ENCODE results near the gene MCRIP2. TPM values are rescaled to one million over a fixed set of nuclear protein-coding genes. Genes with fewer than 3 reads are reported as not detected.

MCRIP2 gene
- total RNA-seq, 2 donors from 2014 or later: 22.8 to 34.2 TPM

- Histone ChIP-seq H3K27me3 (ENCODE audit: control insufficient read depth, insufficient read depth, low read length, poor library complexity, severe bottlenecking) (no peaks in the 10 kb centered on the region), H3K4me3 (ENCODE audit: low read length) (no peak overlapping the region), H3K27ac (ENCODE audit: low read depth, low read length) (no peak overlapping the region), H3K9me3 (ENCODE audit: control insufficient read depth, low read length) (no peaks in the 10 kb centered on the region), H3K36me3 (ENCODE audit: control insufficient read depth, insufficient read depth, low read length) (peaks cover 21% of the 10 kb centered on the region), H3K9ac (ENCODE audit: extremely low read depth, low read length, poor library complexity, severe bottlenecking) (no peak overlapping the region), H3K4me1 (ENCODE audit: control insufficient read depth, insufficient read depth, low read length) (peaks cover 5% of the 10 kb centered on the region)
- no peak overlapping the region for H3K4me3 Mint-ChIP-seq
- no peak overlapping the region for H3K27ac Mint-ChIP-seq
- DNase-seq: no peak
- H3K36me3 Mint-ChIP-seq (ENCODE audit: low read depth): peaks cover 11% of the 10 kb centered on the region
- no peak for TF ChIP-seq CTCF (conservative IDR thresholded peaks at IDR 0.05)
- H3K9me3 Mint-ChIP-seq: no peaks in the 10 kb centered on the region
- H3K27me3 Mint-ChIP-seq (ENCODE audit: insufficient read depth): no peaks in the 10 kb centered on the region
- WGBS, 2 experiments (ENCODE audit: insufficient coverage in 1 of 2, insufficient read length in 1 of 2): 96 to 97% methylated on average over 18 to 21 of the region's 21 CpGs
- H3K4me1 Mint-ChIP-seq: peaks cover 12% of the 10 kb centered on the region
Observed at GRCh38 chr16:676565-676902, 34.9 kb downstream of the MCRIP2 start.

DNA sequence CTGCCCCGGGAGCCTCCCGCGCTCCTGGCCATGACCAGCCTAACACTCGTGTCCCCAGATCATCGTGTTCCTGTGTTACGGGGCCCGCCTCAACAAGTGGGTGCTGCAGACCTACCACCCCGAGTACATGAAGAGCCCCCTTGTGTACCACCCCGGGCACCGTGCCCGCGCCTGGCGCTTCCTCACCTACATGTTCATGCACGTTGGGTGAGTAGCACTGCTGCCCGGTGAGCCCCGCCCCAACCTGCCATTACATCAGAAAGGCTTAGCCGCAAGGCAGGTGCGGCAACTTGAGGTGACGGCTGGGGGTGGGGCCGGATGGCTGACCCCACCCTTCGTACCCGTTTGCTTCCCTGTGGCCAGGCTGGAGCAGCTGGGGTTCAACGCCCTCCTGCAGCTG is 35.3 kb downstream of the MCRIP2 start:
- H3K27me3 Mint-ChIP-seq (ENCODE audit: insufficient read depth): no peaks in the 10 kb centered on the region
- no peak for DNase-seq
- Histone ChIP-seq H3K4me1 (ENCODE audit: control insufficient read depth, insufficient read depth, low read length) (peaks cover 9% of the 10 kb centered on the region), H3K9me3 (ENCODE audit: control insufficient read depth, low read length) (no peaks in the 10 kb centered on the region), H3K4me3 (ENCODE audit: low read length) (no peak overlapping the region), H3K27ac (ENCODE audit: low read depth, low read length) (no peak overlapping the region), H3K36me3 (ENCODE audit: control insufficient read depth, insufficient read depth, low read length) (peaks cover 25% of the 10 kb centered on the region), H3K9ac (ENCODE audit: extremely low read depth, low read length, poor library complexity, severe bottlenecking) (no peak overlapping the region), H3K27me3 (ENCODE audit: control insufficient read depth, insufficient read depth, low read length, poor library complexity, severe bottlenecking) (no peaks in the 10 kb centered on the region)
- peaks cover 15% of the 10 kb centered on the region for H3K36me3 Mint-ChIP-seq (ENCODE audit: low read depth)
- H3K27ac Mint-ChIP-seq: no peak overlapping the region
- H3K4me3 Mint-ChIP-seq: no peak overlapping the region
- no peak for TF ChIP-seq CTCF (conservative IDR thresholded peaks at IDR 0.05)
- H3K4me1 Mint-ChIP-seq: peaks cover 15% of the 10 kb centered on the region
- H3K9me3 Mint-ChIP-seq: no peaks in the 10 kb centered on the region
- 95% methylated on average over 13 to 23 of the region's 23 CpGs for WGBS, 2 experiments (ENCODE audit: insufficient coverage in 1 of 2, insufficient read length in 1 of 2)

DNA sequence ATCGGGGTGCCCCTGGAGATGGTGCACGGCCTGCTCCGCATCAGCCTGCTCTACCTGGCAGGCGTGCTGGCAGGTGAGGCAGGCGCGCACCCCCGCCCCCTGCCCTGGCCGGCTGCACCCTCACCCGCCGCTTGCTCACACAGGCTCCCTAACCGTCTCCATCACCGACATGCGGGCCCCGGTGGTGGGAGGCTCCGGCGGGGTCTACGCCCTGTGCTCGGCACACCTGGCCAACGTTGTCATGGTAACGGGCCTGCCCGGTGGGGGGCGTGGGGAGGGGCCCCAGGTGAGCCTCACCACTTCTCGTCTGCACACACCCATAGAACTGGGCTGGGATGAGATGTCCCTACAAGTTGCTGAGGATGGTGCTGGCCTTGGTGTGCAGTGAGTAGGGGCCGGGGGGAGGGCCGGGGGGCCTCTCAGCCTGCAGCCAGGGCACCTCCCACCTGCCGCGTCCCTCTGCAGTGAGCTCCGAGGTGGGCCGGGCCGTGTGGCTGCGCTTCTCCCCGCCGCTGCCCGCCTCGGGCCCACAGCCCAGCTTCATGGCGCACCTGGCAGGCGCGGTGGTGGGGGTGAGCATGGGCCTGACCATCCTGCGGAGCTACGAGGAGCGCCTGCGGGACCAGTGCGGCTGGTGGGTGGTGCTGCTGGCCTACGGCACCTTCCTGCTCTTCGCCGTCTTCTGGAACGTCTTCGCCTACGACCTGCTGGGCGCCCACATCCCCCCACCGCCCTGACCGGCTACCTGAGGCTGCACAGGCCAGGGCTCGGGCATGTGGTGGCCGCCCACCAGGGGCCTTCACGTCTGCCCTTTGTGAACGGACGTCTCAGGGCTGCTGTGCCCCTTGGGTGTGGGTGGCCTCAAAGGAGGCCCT is 35.9 kb downstream of the MCRIP2 start:
- Mint-ChIP-seq H3K4me3 (no peak overlapping the region), H3K27me3 (ENCODE audit: insufficient read depth) (no peaks in the 10 kb centered on the region), H3K27ac (no peak overlapping the region), H3K9me3 (no peaks in the 10 kb centered on the region), H3K4me1 (peaks cover 18% of the 10 kb centered on the region), H3K36me3 (ENCODE audit: low read depth) (peaks cover 20% of the 10 kb centered on the region)
- WGBS, 2 experiments (ENCODE audit: insufficient coverage in 1 of 2, insufficient read length in 1 of 2): 90 to 92% methylated on average over 27 to 57 of the region's 57 CpGs
- no peak for TF ChIP-seq CTCF (conservative IDR thresholded peaks at IDR 0.05)
- DNase-seq: peak; percentile 70
- Histone ChIP-seq H3K9ac (ENCODE audit: extremely low read depth, low read length, poor library complexity, severe bottlenecking) (no peak overlapping the region), H3K27ac (ENCODE audit: low read depth, low read length) (no peak overlapping the region), H3K4me3 (ENCODE audit: low read length) (no peak overlapping the region), H3K9me3 (ENCODE audit: control insufficient read depth, low read length) (no peaks in the 10 kb centered on the region), H3K4me1 (ENCODE audit: control insufficient read depth, insufficient read depth, low read length) (peaks cover 14% of the 10 kb centered on the region), H3K36me3 (ENCODE audit: control insufficient read depth, insufficient read depth, low read length) (peaks cover 27% of the 10 kb centered on the region), H3K27me3 (ENCODE audit: control insufficient read depth, insufficient read depth, low read length, poor library complexity, severe bottlenecking) (no peaks in the 10 kb centered on the region)

All from endodermal cell (in vitro differentiated cells).